ENCODE data around the gene FAP.

The FAP gene, protein sequence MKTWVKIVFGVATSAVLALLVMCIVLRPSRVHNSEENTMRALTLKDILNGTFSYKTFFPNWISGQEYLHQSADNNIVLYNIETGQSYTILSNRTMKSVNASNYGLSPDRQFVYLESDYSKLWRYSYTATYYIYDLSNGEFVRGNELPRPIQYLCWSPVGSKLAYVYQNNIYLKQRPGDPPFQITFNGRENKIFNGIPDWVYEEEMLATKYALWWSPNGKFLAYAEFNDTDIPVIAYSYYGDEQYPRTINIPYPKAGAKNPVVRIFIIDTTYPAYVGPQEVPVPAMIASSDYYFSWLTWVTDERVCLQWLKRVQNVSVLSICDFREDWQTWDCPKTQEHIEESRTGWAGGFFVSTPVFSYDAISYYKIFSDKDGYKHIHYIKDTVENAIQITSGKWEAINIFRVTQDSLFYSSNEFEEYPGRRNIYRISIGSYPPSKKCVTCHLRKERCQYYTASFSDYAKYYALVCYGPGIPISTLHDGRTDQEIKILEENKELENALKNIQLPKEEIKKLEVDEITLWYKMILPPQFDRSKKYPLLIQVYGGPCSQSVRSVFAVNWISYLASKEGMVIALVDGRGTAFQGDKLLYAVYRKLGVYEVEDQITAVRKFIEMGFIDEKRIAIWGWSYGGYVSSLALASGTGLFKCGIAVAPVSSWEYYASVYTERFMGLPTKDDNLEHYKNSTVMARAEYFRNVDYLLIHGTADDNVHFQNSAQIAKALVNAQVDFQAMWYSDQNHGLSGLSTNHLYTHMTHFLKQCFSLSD

DNA sequence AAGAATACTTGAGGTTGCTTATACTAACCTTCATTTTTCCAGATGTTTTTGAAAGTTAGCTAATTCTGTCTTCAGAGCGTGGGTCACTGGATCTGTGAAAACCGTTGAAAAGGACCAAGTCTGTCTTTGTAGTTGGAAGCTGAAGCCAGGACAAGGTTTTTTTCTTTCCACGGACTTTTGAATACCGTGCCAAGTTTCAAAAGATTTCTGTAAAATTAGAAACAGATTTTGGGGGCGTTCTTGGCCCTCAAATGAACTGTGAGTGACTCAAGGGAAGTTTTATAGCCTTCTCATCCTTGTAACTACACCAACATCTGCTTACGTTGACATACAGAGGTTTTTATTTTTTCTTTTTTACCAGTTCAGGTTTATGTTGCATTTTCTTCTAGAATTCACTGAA lies at the start of gene FAP:
TSS of gene FAP (minus strand) at position 152 of the 400 bp plus-strand sequence. CDS start at position 34, 118 bp downstream.
- DNase-seq = no peak

DNA sequence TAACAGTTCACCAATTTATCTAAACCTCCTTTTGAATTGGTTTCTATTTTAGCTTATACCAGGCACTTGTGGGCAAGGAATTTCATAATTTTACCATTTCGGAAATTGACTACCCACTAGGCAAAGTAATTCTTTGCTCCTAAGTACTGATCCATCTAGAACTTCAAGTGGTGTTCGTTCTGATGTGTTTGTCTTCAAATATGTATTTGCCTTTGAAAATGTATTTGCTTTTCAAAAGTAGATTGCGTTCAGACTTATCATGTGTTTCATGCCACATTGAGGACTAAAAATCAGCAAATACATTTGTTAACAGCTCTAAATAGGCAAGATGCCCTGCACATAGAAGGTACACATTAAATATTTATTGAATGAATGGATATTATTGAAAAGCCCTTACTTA lies 48.5 kb upstream of the FAP start:
- DNase-seq = no peak

DNA sequence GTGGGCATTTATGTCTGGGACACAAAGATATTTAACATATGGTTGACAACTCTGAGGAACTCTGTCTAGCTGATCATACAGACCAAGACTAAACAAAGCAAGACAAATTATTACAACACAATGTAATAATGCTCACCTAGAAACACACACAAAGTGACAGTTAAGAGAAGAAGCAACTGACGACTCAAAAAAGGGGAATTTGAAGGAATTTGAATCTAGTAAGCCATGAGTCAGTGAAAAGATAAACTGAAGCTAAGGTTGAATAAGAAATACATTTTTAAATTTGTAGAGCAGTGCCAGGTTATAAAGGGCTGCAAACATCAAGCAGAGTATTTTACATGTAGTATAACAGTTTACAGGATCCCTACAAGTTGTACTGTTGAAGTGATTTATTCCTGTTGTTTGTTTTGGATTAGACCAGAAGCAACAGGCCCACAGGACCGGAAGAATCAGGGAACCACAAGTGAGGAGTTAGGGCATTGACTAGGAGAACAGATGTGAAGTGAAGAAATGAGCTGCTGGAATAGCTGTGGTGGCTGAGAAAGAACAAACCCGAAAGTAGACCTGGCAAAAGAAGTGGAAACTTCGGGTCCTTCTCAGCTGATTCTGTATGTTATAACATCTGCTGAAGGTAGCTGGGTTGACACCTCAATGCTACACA lies 39.6 kb upstream of the FAP start:
- no peak for DNase-seq

DNA sequence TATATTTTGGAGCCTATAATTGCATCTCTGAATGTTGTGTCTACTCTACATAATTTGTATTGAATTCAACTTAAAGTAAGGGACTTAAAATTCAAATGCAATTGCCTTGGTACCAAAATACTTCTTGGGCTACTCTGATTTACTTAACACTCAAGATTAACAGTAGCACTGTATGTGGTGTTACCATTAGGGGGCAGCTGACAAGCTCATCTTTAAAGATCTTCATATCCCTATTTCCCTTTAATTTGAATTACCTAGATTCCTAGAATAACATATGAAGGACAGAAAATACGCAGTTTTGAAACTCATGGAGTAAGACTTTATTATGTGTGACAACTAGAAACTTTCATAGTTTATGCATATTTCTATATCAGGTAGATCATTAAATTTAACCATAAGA lies 37.4 kb upstream of the FAP start:
- no peak for DNase-seq

DNA sequence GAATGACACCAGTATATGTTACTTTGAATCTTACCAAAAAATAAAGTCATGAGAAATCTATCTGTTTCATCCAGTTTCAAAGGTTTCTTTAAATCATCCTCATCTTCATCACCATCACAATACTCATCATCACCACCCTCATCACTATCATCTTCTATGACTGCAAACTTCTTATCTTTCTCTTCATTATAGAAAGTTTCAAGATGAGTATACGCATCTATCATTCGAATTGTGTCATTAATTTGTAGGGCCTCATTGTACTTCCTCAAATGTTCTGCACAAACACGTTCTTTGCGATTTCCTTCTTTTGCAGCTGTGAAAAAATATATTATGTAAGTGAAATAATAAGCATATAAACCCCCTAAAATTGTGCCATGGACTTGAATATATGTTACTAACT lies 34.1 kb upstream of the FAP start:
- DNase-seq = no peak

DNA sequence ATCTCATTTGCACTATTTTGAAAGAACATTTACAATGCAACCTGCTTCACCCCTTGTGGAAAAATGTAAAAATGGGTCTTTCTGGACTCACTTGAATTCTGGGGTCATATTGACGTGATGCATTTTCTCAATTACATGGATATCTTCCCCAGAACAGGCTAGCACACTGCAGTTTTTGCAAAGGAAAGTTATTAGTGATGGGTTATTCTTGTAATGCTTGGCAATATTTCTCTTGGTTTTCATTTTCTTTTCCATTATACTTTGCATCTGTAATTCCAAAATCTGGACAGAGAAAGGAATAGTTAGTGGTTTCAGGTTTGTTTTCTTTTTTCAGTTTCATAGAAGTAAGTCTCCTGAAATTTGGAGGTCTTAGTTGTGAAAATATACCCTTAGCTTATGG lies 24.8 kb upstream of the FAP start:
- DNase-seq = no peak

DNA sequence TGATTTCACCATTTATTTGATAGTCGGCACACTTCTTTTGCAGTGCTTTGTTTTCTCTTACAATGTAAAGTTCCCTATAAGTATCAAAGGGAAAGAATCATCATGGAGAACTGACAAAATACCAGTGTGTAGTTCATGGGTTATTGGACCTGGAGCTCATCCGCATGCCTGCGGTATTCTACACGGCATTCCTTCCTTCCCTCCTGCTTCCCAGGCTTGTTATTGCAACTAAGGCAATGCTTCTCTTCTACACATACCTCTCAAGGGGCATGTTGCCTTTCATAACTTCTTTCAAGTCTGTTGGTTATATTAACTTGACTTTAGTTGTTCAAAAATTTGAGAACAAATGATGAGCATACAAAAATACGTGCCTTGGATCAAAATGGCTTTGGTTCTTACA lies 24.3 kb upstream of the FAP start:
- no peak for DNase-seq

DNA sequence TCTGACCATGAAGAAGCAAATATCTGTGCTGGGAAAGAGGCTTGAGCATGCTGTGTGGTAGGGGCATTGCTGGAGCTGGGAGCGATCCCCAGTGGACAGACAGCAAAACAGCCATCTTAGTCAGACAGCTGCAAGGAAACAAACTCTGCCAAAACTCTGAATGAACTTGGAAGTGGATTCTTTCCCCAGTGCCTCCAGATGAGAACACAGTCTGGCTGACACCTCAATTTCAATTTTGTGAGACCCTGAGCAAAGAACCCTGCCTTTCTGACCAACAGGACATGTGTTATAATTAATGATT lies 23.2 kb upstream of the FAP start:
- no peak for DNase-seq

DNA sequence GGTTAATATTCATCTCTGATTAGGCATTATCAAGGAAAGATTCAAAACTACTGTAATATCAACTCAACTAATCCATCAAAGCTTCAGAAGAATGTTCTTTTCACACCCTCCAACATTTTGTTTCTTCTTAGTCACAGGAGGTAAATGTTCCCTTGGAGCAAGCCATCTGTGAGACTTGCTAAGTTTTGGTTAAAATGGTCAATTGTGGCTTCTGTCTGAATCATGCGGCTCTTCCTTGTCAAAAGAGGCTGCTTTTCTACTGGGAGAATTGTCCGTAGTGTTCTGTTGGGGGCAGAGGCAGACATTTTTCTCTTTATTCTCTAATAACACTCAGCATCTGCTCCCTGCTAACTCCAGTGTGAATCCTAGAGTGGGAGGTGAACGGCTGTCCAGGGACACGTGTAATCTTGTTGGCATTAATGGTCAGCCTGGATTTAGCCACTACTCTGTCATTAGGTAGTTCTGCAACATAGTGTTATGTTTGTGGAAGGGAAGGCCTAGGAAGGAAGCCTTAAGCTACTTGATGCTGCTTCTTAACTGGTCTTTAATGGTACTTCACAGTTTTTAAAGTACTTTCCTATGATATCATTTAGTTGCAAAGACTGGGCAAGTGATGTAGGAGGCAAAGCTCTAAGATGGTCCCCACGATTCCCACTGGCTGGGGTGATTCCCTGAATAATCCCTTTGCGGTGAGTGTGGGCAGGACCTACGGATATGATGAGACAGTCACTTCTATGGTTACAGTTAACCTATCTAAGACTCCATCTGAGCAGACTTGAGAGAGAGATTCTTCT lies 22.6 kb upstream of the FAP start:
- no peak for DNase-seq

DNA sequence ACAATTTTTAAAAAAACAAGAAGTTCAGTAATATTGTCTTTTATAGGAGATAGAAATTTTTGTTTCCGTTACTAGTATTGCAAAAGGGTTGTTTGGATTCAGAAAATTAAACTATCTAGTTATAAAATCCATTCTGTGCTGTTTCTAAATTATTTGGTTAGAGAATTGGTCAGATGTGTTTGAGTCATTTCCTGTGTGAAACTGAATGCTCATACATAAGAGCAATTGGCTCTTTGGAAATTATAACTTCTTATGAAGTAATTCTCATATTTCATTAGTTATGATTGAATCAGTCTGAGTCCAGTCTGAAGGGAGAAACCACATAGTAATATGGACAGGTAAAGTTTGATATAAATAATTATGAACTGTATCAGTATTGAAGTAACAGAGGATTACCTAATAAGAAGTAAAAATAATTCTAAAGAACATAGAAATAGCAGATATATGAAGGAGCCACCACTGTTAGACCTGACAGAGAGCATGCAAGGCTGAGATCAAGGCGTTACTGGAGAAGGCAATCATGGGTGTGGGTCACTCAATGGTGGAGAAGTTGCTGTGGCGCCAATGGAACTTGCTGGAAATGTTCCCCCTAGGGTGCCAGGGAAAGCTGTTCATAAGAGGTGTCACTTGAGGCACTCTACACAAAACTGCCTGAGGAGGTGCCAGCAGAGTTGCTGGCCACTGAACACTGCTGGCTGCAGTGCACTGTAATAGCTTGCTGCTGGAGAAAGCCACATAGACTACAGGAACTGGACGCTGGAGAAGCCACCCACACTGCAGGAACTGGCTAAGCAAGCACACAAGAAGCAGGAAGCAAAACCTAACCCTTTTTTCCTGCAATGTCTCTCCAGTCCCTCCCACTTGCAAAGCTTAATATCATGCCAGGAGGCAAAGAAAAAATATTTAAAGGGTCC lies 18.0 kb upstream of the FAP start:
- DNase-seq = peak; percentile 2

DNA sequence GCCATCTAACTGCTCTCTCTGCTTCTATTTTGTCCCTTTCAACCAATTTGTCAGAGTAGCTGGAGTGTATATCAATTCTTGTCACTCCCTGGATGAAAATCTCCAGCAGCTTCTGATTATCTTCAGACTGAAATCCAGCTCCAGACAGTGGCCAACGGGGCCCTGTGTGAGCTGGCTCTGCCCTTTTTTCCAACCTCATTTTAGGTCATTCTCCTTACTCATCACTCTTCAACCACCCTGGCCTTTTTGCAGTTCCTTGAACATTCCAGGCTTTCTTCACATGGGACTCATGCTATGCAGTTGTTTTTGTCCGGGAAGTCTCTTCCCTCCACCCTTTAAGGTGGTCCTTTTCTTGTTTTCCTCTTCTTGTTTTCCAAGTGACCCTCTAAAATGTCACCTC lies 15.4 kb upstream of the FAP start:
- no peak for DNase-seq

DNA sequence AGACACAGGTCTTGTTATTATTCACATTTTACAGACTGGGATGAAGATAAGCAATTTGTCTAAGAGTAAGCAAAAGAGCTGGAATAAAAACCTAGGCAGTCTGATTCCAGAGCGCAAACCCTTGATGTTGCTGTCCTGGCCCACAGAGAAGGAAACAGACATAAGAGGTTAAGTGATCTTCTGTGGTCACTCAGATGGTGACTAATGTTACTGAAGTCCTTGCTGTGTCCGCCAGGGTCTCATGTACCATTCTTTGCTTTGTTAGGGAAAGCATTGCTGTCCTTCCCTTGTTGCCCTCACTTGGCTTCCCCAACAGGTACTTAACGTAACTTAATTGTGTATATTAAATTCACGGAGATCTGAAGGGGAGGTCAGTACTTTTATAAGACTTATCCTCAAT lies 14.9 kb upstream of the FAP start:
- DNase-seq = no peak

DNA sequence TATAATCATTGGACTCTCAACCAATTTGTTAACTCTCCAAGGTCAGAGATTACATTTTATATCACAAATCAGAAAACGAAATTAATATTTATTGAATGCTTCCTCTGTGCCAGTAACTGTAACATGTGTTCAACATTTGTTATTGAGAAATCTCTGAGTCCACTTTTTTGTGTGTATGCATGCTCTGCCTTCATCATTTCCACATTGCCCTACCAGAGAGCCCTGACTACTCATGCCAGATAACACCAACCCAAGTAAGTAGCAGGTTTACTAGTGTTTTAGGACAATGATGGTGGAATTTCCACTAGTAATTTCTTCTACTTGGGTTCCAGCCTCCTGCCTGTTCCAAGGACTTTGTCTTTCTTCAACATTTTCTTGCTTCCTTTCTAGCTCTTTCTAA lies 14.2 kb upstream of the FAP start:
- DNase-seq = no peak

DNA sequence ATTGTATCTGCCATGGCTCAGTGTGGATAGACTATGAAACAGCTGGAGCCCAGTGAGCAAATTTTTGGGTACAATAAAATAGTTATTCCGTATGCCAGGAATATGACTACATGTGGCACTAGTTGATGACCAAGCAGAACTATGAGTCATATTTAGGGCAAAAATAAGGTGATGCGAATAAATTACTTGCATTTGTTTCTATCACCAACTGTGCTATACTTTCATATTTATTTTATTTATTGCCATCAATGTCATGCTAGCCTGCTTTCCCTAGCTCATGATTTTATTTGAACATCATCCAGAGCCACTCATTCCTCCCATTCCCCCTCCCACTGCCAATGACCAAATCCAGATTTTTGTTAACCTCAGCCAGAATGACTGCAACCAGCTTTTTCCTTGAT lies 13.3 kb upstream of the FAP start:
- no peak for DNase-seq

DNA sequence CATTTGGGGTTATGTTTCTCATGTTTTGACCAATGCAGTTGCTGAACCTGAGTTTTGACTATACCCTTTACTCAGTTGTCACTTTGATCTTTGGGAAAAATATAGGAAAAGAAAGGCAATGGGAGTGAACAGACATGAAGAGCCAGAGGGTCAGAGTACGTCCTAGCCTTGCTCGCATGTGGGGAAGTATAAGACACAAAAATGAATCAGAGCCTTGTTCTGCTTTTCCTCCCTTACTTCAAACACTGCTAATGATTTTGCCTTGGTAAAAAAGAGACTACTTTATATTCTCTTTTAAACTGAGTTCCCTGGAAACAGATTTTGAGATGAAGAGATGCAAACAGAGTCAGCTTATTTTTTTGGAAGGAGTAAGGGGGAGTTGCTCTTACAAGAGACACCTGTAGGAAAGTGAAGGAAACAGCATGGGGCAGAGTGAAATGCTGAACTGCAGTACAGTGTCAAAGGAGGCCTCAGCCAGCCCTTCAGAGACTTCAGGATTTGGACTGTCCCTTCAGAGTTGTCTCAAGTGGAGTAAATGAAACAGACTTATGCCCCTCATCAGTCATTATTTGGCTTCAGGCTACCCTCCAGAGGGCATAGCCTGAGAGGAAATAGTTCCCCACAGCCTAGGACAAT lies 11.1 kb upstream of the FAP start:
- no peak for DNase-seq

DNA sequence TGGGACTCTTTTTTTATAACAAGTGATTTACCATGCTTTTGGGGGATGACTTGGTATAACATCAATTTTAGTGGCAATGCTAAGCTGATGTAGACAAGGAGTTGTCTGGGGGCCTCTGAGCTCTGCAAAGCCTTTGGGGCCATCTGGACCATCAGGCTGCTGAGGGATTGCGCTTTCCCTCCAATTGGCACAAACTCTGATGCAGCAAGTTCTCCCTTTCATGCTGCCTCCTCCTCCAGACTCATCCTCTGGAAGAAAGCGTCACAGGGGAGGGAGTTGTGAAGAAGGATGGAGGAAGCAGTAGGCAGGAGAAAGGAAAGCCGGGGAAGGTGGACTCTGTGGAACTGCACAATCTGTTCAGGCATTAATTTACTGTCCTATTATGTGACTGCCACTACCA lies 10.2 kb upstream of the FAP start:
- DNase-seq = no peak

DNA sequence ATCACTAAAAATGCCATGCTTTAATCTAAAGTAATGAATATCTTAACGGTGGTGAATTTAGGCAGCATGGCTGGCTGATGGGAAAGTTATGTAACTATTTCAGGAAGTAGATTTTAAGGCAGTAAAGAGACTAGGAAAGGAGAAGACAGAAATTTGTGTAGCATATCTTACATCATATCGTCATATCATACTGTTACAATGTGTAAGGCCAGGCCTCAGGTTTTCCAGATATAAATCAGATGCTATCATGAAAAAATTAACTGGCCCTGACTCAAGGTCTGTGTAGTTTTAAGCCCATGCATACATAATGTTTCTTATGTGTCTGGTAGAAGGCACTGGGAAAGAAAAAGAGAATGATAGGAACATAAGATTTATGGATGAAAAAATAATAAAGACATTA lies 8.9 kb upstream of the FAP start:
- no peak for DNase-seq

DNA sequence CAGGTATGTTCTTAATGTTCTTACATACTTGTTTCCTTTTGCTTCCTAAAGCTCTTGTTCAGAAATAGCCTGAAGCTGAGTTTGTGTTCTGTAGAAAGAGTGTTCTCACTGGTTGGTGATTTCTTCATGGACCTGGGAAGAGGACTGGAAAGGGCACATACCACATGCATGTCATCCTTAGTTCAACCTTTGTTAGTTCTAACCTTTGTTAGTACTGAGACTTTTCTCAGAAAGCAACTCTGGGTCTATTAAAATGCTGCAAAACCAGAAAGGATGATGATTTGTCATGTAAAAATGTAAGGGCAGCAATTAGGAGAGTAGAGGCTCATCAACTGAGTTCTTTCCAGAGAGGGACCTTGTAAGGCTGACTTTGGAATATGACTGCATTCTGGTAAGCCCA lies 2.5 kb upstream of the FAP start:
- no peak for DNase-seq

DNA sequence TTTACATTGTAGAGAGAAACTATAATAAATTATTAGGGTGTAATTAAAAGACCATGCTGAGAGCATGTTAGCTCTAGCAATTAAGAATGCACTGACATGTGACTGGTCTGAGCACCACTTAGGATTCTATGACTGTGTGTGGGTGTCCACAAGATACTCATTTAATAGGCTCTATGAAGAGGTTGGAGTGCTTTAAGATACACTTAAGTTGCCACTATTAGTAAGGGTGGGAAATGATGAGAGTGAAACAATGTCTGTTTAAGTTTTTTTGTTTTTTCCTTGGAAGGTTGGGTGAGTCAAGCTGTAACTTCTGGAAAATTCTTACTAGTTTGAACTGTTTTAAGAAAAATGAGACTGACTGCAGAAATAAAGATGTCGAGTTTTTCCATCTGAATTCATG lies 1.8 kb upstream of the FAP start:
- no peak for DNase-seq

DNA sequence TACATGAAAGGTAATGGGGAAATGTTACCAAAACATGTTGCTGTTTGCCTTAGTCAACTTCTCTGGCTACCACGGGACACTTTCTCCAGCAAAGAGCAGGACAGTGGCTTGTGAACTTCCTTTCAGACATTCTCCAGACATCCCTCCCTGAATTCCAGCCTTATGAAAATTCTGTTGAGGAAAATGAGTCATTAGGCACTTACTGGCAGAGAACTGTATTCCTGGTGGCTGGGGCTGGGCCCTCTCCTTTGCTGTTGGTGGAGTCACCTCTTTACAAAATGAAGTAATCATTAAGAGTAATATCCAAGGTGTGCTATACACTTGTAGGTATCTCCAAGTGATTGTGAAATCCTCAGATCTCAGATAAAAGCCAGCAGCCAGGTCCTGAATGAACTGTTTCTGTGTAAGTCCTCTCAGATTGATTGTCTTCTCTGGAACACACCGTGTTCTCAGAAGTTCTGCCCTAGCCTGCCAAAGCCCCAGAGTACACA lies 1.3 kb upstream of the FAP start:
- DNase-seq = no peak

DNA sequence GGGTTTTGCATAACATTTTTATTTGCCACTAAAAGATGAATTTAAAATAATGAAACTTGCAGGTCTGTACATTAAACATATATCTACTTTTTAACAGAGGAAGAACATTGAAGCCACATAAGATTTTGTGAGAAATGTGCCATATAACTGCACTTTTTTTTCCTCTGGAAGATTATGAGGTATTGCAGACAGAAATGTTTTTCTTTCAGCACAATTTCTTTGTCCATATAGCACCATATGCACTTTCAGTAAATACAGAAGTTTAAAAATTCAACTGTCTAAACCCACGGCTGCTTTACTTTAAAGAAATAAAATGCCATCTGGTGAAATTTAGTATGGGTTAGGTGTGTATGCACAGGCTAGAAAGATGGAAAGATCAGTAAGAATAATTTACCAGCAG lies 470 bp upstream of the FAP start:
- DNase-seq = no peak
